HG03354 (cell line): ENCODE results near the gene TPM4.
"Not testable (repeated sequence)": the region's sequence is repeated elsewhere in the genome, so short reads cannot be mapped to it uniquely, and the experiment has no call there.

Experiments
- ATAC-seq: cut with Tn5 transposase; IDR thresholded peaks from one replicate; pipeline ENCODE4 v1.9.1; 2021; ENCODE audit warnings: mild to moderate bottlenecking; ENCODE audit not compliant: unreplicated experiment, poor library complexity, severe bottlenecking

Gene TPM4

GRCh38 chr19:16070366-16070990, 5.8 kb upstream of the TPM4 start:
- ATAC-seq: peak; percentile 69

- no peak for ATAC-seq
These were observed 5.1 kb upstream of the TPM4 start for GRCh38 chr19:16071072-16071691.

GRCh38 chr19:16073481-16073880, 2.8 kb upstream of the TPM4 start:
- ATAC-seq: no peak

GRCh38 chr19:16073988-16074387, 2.3 kb upstream of the TPM4 start:
- no peak for ATAC-seq

GRCh38 chr19:16074488-16075365, 1.6 kb upstream of the TPM4 start:
- ATAC-seq: no peak

- ATAC-seq: peak; percentile 1
These were observed 703 bp upstream of the TPM4 start for GRCh38 chr19:16075430-16076153.

GRCh38 chr19:16076958-16077611, 790 bp downstream of the TPM4 start:
- no peak for ATAC-seq

- no peak for ATAC-seq
These were observed 1.9 kb downstream of the TPM4 start for GRCh38 chr19:16077984-16078758.

GRCh38 chr19:16078759-16079707, 2.7 kb downstream of the TPM4 start:
- ATAC-seq: peak; percentile 38

- no peak for ATAC-seq
These were observed 7.9 kb downstream of the TPM4 start for GRCh38 chr19:16084067-16084685.

- no peak for ATAC-seq
These were observed 8.8 kb downstream of the TPM4 start for GRCh38 chr19:16085115-16085514.

GRCh38 chr19:16087404-16087803, 11.1 kb downstream of the TPM4 start:
- ATAC-seq: not testable (repeated sequence)

- ATAC-seq: no peak
These were observed 11.6 kb downstream of the TPM4 start for GRCh38 chr19:16087940-16088339.

- no peak for ATAC-seq
These were observed 12.2 kb downstream of the TPM4 start for GRCh38 chr19:16088351-16089009.

- ATAC-seq: no peak
These were observed 12.9 kb downstream of the TPM4 start for GRCh38 chr19:16089010-16089846.
